ENCODE results near the gene LIN7A. TPM values are rescaled to one million over a fixed set of nuclear protein-coding genes. Genes with fewer than 3 reads are reported as not detected.

Gene LIN7A, protein sequence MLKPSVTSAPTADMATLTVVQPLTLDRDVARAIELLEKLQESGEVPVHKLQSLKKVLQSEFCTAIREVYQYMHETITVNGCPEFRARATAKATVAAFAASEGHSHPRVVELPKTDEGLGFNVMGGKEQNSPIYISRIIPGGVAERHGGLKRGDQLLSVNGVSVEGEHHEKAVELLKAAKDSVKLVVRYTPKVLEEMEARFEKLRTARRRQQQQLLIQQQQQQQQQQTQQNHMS
- not detected for total RNA-seq

DNA sequence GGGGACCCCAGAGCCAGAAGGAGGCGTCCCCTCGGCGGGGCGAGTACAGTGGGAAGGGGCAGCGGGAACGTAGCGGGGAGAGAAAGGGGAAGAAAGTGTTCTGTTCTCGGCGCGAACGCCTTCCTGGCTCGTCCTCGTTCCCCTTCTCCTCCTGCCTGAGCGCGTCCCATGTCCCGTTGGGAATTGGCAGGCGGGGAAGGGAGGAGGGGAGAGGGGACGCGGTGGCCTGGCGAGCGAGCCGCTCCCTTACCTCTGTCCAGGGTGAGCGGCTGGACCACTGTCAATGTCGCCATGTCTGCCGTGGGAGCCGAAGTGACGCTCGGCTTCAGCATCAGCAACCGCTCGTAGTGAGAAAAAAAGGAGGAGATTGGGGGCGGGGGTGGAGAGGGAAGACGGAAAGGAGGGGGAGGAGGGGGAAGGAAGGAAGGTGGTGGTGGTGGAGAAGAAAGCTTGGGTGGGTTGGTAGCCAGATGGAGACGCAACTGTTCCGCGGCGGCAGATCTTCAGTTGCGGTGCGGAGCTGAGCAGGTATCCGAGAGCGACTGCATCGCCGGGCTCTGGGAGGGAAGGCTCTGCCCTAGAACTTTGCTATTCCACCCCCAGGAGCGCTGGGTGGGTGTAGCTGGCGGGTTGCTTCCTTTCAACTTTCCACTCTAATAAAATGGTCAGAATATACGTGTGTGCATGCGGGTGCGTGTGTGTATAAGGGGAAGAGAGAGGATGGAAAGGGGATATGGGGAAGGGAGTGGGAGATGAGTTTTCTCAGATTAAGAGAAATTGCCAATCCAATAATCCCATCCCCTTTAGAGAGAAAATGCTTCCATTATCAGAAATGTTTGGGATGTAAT is at the start of gene LIN7A:
TSS of gene LIN7A (minus strand) at position 544 of the 848 bp plus-strand sequence. CDS start at position 332, 212 bp downstream.

Small RNAs within 50 kb of the gene (small RNA-seq; reads per million reads assigned to genes)
- 0 reads per million in 2 donors for gene MIR617
- 0 reads per million in 2 donors for gene MIR618

Other genes with a start within 250 kb of the LIN7A start
- not detected for gene MYF6, start 230.3 kb downstream of the LIN7A start, total RNA-seq
- gene MYF5, start 221.0 kb downstream of the LIN7A start, total RNA-seq: not detected
- under 1 TPM in 1 of 2 donors, not detected in 1; under 0.01 TPM for gene ACSS3, start 140.1 kb upstream of the LIN7A start, total RNA-seq